T-helper 22 cell (primary cell): ENCODE data around the gene COQ9.
"Not testable (repeated sequence)": the region's sequence is repeated elsewhere in the genome, so short reads cannot be mapped to it uniquely, and the experiment has no call there.

Source experiments
- DNase-seq: peaks from one replicate; pipeline ENCODE4 v3.0.0-alpha.2; 2020; ENCODE audit warnings: low read depth

Gene COQ9, protein sequence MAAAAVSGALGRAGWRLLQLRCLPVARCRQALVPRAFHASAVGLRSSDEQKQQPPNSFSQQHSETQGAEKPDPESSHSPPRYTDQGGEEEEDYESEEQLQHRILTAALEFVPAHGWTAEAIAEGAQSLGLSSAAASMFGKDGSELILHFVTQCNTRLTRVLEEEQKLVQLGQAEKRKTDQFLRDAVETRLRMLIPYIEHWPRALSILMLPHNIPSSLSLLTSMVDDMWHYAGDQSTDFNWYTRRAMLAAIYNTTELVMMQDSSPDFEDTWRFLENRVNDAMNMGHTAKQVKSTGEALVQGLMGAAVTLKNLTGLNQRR

DNA sequence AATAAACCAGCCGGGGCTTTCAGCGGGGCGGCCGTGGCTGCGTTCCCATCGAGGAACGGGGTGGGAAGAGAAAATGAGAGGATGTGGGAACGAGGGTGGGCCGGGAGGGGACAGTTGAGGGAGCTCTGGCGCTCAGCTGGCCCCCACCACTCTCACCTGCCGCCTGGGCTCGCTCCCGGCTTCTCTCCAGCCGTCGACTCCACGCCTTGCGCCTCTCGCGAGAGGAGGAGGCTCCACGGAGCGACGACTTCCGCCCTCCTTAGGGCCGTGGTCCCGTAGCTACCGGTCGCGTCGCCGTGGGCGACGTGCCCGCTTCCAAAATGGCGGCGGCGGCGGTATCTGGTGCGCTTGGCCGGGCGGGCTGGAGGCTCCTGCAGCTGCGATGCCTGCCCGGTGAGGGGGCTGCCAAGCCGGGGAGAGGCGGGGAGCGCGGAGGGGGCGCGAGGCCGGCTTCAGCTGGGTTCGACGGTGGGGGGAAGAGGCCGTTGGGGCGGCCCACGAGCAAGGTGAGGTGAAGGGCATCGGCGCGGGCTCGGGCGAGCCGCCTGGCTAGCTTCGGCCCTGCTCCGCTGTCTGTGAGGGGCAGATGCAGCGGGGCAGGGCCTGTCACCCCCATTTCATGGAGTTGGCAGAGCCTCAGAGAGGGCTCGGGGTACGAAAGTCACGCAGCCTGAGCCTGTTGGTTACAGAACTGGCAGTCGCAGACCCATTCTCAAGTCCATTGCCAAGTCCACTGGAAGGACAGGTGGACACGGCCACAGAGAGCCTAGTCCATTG is at the start of gene COQ9, which contains the start of gene CIAPIN1:
TSS of gene COQ9 (plus strand) at position 294 of the 777 bp plus-strand sequence. CDS start at position 321, 27 bp downstream.
TSS of gene CIAPIN1 (minus strand) at position 200 of the 777 bp plus-strand sequence. CDS start 6,457 bp downstream, outside the sequence.
- DNase-seq: peak; percentile 91

GRCh38 chr16:57397493-57397892 is 49.8 kb upstream of the COQ9 start:
- DNase-seq: not testable (repeated sequence)

GRCh38 chr16:57401943-57402640 is 45.2 kb upstream of the COQ9 start:
- no peak for DNase-seq

GRCh38 chr16:57403965-57404817 is 43.1 kb upstream of the COQ9 start, which contains the start of gene CCL17:
CCL17 (plus strand) TSS chr16:57404767; CDS start chr16:57413933, 9,166 bp downstream.
- no peak for DNase-seq

DNA sequence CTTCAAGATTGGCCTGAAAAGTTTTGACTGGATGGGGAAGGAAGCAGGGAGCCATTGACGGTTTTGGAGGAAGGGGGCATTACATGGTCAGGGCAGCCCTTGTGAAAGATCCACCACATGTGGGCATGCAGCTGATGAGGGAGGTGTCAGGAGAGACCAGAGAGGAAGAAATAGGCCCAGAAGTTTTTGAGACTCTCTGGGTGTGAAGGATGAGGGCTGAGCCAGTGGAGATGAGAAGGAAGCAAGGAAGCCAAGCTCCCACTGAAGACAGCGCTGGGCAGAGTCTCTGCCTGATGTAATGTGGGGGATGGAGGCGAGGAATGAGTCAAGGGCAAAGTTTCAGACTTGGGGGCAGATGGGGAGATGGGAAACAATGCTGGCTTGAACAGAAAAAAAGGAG is 42.2 kb upstream of the COQ9 start:
- no peak for DNase-seq

GRCh38 chr16:57406881-57407280 is 40.4 kb upstream of the COQ9 start:
- no peak for DNase-seq

- no peak for DNase-seq
Measured at GRCh38 chr16:57407521-57408353, 39.5 kb upstream of the COQ9 start.

- no peak for DNase-seq
Measured at GRCh38 chr16:57409065-57409464, 38.2 kb upstream of the COQ9 start.

GRCh38 chr16:57409870-57410587 is 37.2 kb upstream of the COQ9 start:
- no peak for DNase-seq

GRCh38 chr16:57411362-57411976 is 35.8 kb upstream of the COQ9 start:
- no peak for DNase-seq

GRCh38 chr16:57412584-57412983 is 34.7 kb upstream of the COQ9 start:
- DNase-seq: no peak

DNA sequence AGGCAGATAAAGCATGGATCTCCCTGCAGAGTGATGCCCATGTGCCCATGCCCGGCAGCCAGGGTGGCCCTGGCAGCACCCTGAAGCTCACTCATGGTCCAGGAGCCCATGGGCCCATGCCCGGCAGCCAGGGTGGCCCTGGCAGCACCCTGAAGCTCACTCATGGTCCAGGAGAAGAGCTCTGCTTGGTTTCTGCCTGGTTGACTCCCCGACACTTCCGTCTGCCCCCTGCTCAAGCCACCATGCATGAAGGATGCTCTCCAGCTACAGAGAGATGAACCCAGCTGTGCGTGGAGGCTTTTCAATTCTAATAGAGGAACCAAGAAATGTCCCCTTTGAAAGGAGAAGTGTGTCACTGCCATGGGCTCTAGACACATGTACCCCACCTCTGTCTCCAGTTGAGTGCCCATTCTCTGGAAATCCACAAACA is 34.0 kb upstream of the COQ9 start:
- no peak for DNase-seq

DNA sequence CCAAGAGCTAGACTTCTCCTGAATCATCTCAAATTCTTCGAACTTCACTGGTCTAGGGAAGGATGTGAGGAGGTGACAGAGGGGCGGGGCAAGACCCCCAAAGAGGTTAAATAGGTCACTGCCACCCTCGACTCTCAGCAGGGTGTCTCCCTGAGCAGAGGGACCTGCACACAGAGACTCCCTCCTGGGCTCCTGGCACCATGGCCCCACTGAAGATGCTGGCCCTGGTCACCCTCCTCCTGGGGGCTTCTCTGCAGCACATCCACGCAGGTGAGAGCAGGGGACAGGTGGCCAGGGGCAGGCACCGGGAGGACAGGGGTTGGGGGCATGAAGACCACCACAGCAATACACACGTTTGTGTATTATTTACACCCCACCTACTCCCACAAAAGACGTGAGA is 33.5 kb upstream of the COQ9 start:
- no peak for DNase-seq

DNA sequence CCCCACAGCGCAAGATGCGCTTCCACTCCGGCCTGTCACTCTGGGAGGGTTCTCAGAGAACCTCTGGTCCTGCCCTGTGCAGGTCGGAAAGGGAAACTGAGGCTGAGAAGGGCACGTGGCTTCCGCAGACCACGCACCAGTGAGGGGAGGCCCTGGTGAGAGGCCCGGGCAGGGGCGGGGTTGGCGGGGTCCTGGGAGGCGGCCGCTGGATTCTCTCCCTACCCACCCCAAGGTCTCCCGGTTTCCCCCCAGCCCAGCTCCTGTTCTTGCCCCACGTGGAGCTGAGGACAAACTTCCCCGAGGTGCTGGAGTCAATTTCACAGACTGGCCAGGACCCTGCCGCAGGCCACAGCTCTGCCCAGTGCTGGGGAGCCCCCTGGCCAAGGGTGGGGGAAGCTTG is 31.2 kb upstream of the COQ9 start:
- DNase-seq: no peak

- no peak for DNase-seq
Measured at GRCh38 chr16:57419506-57419905, 27.8 kb upstream of the COQ9 start.

DNA sequence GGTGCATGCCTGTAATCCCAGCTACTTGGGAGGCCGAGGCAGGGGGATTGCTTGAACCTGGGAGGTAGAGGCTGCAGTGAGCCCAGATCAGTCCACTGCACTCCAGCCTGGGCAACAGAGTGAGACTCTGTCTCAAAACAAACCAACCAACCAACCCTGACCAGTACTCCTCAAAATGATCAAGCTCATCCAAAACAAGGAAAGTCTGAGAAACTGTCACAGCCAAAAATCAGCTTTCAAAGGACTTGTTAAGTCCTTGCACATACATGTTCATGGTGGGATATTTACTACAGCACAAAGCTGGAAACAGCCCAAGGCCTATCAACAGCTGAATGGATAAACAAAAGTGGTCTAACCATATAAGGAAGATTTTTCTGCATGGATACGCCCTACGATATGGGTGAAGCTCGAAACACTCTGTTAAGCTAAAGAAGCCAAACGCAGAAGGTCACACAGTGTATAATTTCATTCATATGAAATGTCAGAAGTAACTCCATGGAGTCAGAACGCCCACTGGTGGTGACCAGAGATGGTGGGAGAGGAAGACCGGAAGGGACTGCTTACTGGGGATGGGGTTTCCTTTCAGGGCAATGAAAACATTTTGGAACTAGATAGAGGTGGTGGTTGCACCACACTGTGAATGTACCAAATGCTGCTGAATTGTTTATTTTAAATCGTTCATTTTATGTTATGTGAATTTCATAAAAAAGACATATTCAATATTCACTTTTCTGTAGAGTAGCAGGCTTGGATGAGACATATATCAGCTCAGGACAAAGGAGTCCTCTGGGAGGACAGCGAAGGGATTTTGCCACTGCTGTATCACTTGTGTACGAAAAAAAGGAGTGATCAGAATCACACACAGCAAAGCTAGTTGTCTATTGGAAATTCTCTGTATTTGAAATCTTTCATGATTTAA is 25.0 kb upstream of the COQ9 start:
- DNase-seq: no peak

- DNase-seq: no peak
Measured at GRCh38 chr16:57423152-57423551, 24.1 kb upstream of the COQ9 start.

DNA sequence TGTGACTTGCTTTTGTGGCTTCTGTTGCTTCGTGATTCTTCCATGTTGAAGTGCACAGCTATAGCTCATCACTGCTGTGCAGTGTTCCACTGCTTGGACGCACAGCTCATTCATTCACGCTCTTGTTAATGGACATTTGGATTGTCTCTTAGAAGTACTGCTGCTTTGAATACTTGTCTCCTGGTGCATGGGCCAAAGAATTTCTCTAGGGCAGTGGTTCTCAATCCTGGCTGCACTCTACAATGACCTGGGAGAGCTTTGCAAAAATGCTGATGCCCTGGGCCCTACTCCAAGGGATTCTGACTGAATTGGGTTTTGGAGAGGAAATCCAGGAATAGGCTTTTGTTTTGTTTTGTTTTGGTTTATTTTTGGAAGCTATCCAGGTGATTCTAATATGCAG is 22.7 kb upstream of the COQ9 start:
- no peak for DNase-seq
